Panc1 (cell line): ENCODE results near the gene HK1. TPM values are rescaled to one million over a fixed set of nuclear protein-coding genes. Genes with fewer than 3 reads are reported as not detected.

ENCODE experiments used
- ATAC-seq: fragments of 200-7000 bp; cut with Tn5 transposase; 2 replicates; pipeline ENCODE4 v1.9.1; 2020; ENCODE audit warnings: mild to moderate bottlenecking, moderate library complexity
- BruUV-seq: library from RNA; stranded (reverse); fragments of 400-500 nt; replicated peaks from 2 replicates; lab custom pipeline; 2021; lab: Mats Ljungman, UMichigan
- CTCF ChIA-PET: fragments of 300-600 bp; sonication (Branson Sonifier 250); formaldehyde crosslinking; loops from one replicate; lab custom pipeline; 2022; ENCODE audit warnings: antibody characterized with exemption; lab: Charles Lee
- POLR2A ChIA-PET: fragments of 300-600 bp; sonication (Branson Sonifier 250); formaldehyde crosslinking; loops from one replicate; lab custom pipeline; 2022; ENCODE audit warnings: antibody characterized with exemption; lab: Charles Lee
- DNase-seq: peaks from one replicate; pipeline ENCODE4 v3.0.0-alpha.2; 2010; ENCODE audit warnings: low read depth, low spot score
- H3K27ac ChIP-seq: 2 replicates; pipeline ENCODE4 v1.5.1; 2011; ENCODE audit warnings: mild to moderate bottlenecking, low read length, inconsistent platforms
- H3K27me3 ChIP-seq: fragments of 200-500 bp; sonication (Bioruptor generic); 2 replicates; pipeline ENCODE4 v1.6.0; 2014; ENCODE audit warnings: low read length, inconsistent platforms; ENCODE audit not compliant: control insufficient read depth, insufficient read depth
- H3K36me3 ChIP-seq: fragments of 200-500 bp; sonication (Bioruptor generic); 2 replicates; pipeline ENCODE4 v1.5.1; 2014; ENCODE audit warnings: inconsistent platforms, mild to moderate bottlenecking, low read length, moderate library complexity; ENCODE audit not compliant: control insufficient read depth, insufficient read depth
- H3K4me1 ChIP-seq: 2 replicates; pipeline ENCODE4 v1.5.1; 2011; ENCODE audit warnings: inconsistent platforms, mild to moderate bottlenecking, low read length, moderate library complexity; ENCODE audit not compliant: control insufficient read depth, insufficient read depth
- H3K4me3 ChIP-seq, 2 experiments: 2 replicates each; pipeline ENCODE4 v1.5.1; 2011 to 2012; ENCODE audit warnings: low read depth in 2 of 2, low read length in 2 of 2, mild to moderate bottlenecking in 2 of 2, inconsistent platforms in 1 of 2, moderate library complexity in 1 of 2
- H3K9me3 ChIP-seq: fragments of 200-500 bp; sonication (Bioruptor generic); 2 replicates; pipeline ENCODE4 v1.5.1; 2014; ENCODE audit warnings: low read depth, mild to moderate bottlenecking, inconsistent platforms, low read length, moderate library complexity; ENCODE audit not compliant: control insufficient read depth, insufficient read depth
- CTCF ChIP-seq: fragments of 450-650 bp; IDR thresholded peaks from 2 replicates; pipeline ENCODE4 v1.5.1; 2017; ENCODE audit warnings: mild to moderate bottlenecking
- POLR2AphosphoS5 ChIP-seq: IDR thresholded peaks from 2 replicates; pipeline ENCODE4 v1.6.1; 2012; ENCODE audit warnings: mild to moderate bottlenecking, low read depth, low read length, moderate library complexity
- REST ChIP-seq, 2 experiments: IDR thresholded peaks; 2 replicates each; pipeline ENCODE4 v1.6.1; 2011 to 2012; ENCODE audit warnings: low read depth in 2 of 2, control low read depth in 1 of 2, low read length in 1 of 2, mild to moderate bottlenecking in 1 of 2, moderate library complexity in 1 of 2; ENCODE audit not compliant: insufficient read depth in 1 of 2
- SIN3A ChIP-seq: IDR thresholded peaks from 2 replicates; pipeline ENCODE4 v1.6.1; 2012; ENCODE audit warnings: low read depth, mild to moderate bottlenecking, low read length, moderate library complexity, borderline replicate concordance; ENCODE audit not compliant: insufficient read depth
- TCF7L2 ChIP-seq: IDR thresholded peaks from 2 replicates; pipeline ENCODE4 v1.6.1; 2011; ENCODE audit warnings: mild to moderate bottlenecking, low read depth, low read length, inconsistent platforms
- in situ Hi-C: cut with HindIII; loops from 2 replicates; pipeline ENCODE4 v1.10.0; 2016; ENCODE audit warnings: low sequenced_read_pairs, low pct_unique_long_range_greater_than_20kb
- intact Hi-C: fragments of 100-400 bp; cut with micrococcal nuclease; formaldehyde crosslinking; loops from one replicate; pipeline ENCODE4 v1.10.0; 2022; ENCODE audit not compliant: unreplicated experiment
- total RNA-seq: library from RNA; stranded (reverse); gene quantifications from one replicate; pipeline ENCODE4 v1.2.1, GENCODE V29; 2021; ENCODE audit not compliant: unreplicated experiment

The HK1 gene
- total RNA-seq, 1 experiment from 2014 or later: 74.4 TPM

- POLR2A ChIA-PET: interaction anchor here (0.6 to 0.7 kb wide), 2 partner anchors 70 to 673 kb away, joined by 3 read pairs; no protein-coding TSS in a partner anchor
- CTCF ChIA-PET: interaction anchor here (0.9 kb wide), 2 partner anchors 150 to 166 kb away, joined by 3 to 5 read pairs; no protein-coding TSS in a partner anchor
- no TSS peak for BruUV-seq
These were observed 36.0 kb upstream of the HK1 start for GRCh38 chr10:69242040-69242851.

GRCh38 chr10:69242852-69243212, 35.5 kb upstream of the HK1 start:
- H3K27ac ChIP-seq: no peak overlapping the region
- in situ Hi-C loops: no loop called here
- H3K27me3 ChIP-seq: no peaks in the 10 kb centered on the region
- no peaks in the 10 kb centered on the region for H3K4me1 ChIP-seq
- no peak for DNase-seq
- H3K4me3 ChIP-seq: no peak overlapping the region
- CTCF ChIA-PET: interaction anchor here (0.9 kb wide), 2 partner anchors 150 to 165 kb away, joined by 3 to 5 read pairs; no protein-coding TSS in a partner anchor
- no peaks in the 10 kb centered on the region for H3K36me3 ChIP-seq
- H3K9me3 ChIP-seq: no peaks in the 10 kb centered on the region
- TF ChIP-seq REST (IDR thresholded peaks at IDR 0.05; ENCODE audit: insufficient read depth in 1 of 2, low read depth in 2 of 2, low read length in 1 of 2) (no peak), SIN3A (no peak), CTCF (no peak)
- POLR2A ChIA-PET: interaction anchor here (0.6 to 0.7 kb wide), 4 partner anchors 10 to 672 kb away, joined by 3 to 4 read pairs (median 4); no protein-coding TSS in a partner anchor
- ATAC-seq: no peak
- intact Hi-C loops: no loop called here
- no TSS peak for BruUV-seq

More at GRCh38 chr10:69242040-69242851, 36.0 kb upstream of the HK1 start:
- Histone ChIP-seq H3K27me3 (no peaks in the 10 kb centered on the region), H3K4me1 (no peaks in the 10 kb centered on the region), H3K9me3 (no peaks in the 10 kb centered on the region), H3K36me3 (no peaks in the 10 kb centered on the region), H3K4me3 (no peak overlapping the region), H3K27ac (no peak overlapping the region)
- TF ChIP-seq CTCF (no peak), POLR2AphosphoS5 (no peak), SIN3A (no peak), TCF7L2 (no peak), REST (IDR thresholded peaks at IDR 0.05; ENCODE audit: insufficient read depth in 1 of 2, low read depth in 2 of 2, low read length in 1 of 2) (no peak)
- DNase-seq: no peak
- in situ Hi-C loops (no loop called here), intact Hi-C loops (no loop called here)
- no peak for ATAC-seq
